ENCODE results near the gene CERKL.

The CERKL gene

GRCh38 chr2:181655519-181655918, 1.4 kb downstream of the CERKL start:
- TF ChIP-seq YY1 (IDR thresholded peaks at IDR 0.05; ENCODE audit: low read depth) (no peak), FOXM1 (IDR thresholded peaks at IDR 0.05; ENCODE audit: borderline replicate concordance, low read depth) (no peak), CREB1 (IDR thresholded peaks at IDR 0.05; ENCODE audit: low read depth) (no peak), USF1 (IDR thresholded peaks at IDR 0.05) (no peak), NFIC (IDR thresholded peaks at IDR 0.05) (no peak), EGR1 (IDR thresholded peaks at IDR 0.05) (no peak), REST (IDR thresholded peaks at IDR 0.05; ENCODE audit: low read depth) (no peak), ZBTB7A (IDR thresholded peaks at IDR 0.05; ENCODE audit: low read depth) (no peak), EP300 (IDR thresholded peaks at IDR 0.05; ENCODE audit: borderline replicate concordance) (no peak), MAX (IDR thresholded peaks at IDR 0.05) (no peak), CEBPB (IDR thresholded peaks at IDR 0.05) (no peak), RAD21 (IDR thresholded peaks at IDR 0.05; ENCODE audit: low read depth) (no peak), TEAD4 (IDR thresholded peaks at IDR 0.05) (no peak), TAF1 (IDR thresholded peaks at IDR 0.05; ENCODE audit: low read depth) (no peak), TCF12 (IDR thresholded peaks at IDR 0.05; ENCODE audit: low read depth) (no peak)

- TF ChIP-seq RAD21 (IDR thresholded peaks at IDR 0.05; ENCODE audit: low read depth) (no peak), ZBTB7A (IDR thresholded peaks at IDR 0.05; ENCODE audit: low read depth) (no peak)
Observed at GRCh38 chr2:181649436-181649979, 7.4 kb downstream of the CERKL start.

GRCh38 chr2:181648478-181649155, 8.3 kb downstream of the CERKL start:
- no peak for TF ChIP-seq USF1 (IDR thresholded peaks at IDR 0.05)
- TF ChIP-seq CEBPB (IDR thresholded peaks at IDR 0.05): no peak
- TF ChIP-seq YY1 (IDR thresholded peaks at IDR 0.05; ENCODE audit: low read depth): no peak
- TF ChIP-seq MAX (IDR thresholded peaks at IDR 0.05): no peak
- no peak for TF ChIP-seq TEAD4 (IDR thresholded peaks at IDR 0.05)

- TF ChIP-seq TAF1 (IDR thresholded peaks at IDR 0.05; ENCODE audit: low read depth) (no peak), CEBPB (IDR thresholded peaks at IDR 0.05) (no peak), TEAD4 (IDR thresholded peaks at IDR 0.05) (no peak), NFIC (IDR thresholded peaks at IDR 0.05) (no peak), USF1 (IDR thresholded peaks at IDR 0.05) (no peak), FOXM1 (IDR thresholded peaks at IDR 0.05; ENCODE audit: borderline replicate concordance, low read depth) (no peak), REST (IDR thresholded peaks at IDR 0.05; ENCODE audit: low read depth) (no peak), ZBTB7A (IDR thresholded peaks at IDR 0.05; ENCODE audit: low read depth) (no peak), EGR1 (IDR thresholded peaks at IDR 0.05) (no peak), YY1 (IDR thresholded peaks at IDR 0.05; ENCODE audit: low read depth) (no peak), RAD21 (IDR thresholded peaks at IDR 0.05; ENCODE audit: low read depth) (no peak), TCF12 (IDR thresholded peaks at IDR 0.05; ENCODE audit: low read depth) (no peak), CREB1 (IDR thresholded peaks at IDR 0.05; ENCODE audit: low read depth) (no peak), EP300 (IDR thresholded peaks at IDR 0.05; ENCODE audit: borderline replicate concordance) (no peak), MAX (IDR thresholded peaks at IDR 0.05) (no peak)
Observed at GRCh38 chr2:181646415-181646987, 10.4 kb downstream of the CERKL start.

- TF ChIP-seq CREB1 (IDR thresholded peaks at IDR 0.05; ENCODE audit: low read depth) (no peak), MAX (IDR thresholded peaks at IDR 0.05) (no peak), ZBTB7A (IDR thresholded peaks at IDR 0.05; ENCODE audit: low read depth) (no peak), YY1 (IDR thresholded peaks at IDR 0.05; ENCODE audit: low read depth) (no peak), TEAD4 (IDR thresholded peaks at IDR 0.05) (no peak), TAF1 (IDR thresholded peaks at IDR 0.05; ENCODE audit: low read depth) (no peak), RAD21 (IDR thresholded peaks at IDR 0.05; ENCODE audit: low read depth) (no peak), NFIC (IDR thresholded peaks at IDR 0.05) (no peak)
Observed at GRCh38 chr2:181643151-181643550, 13.8 kb downstream of the CERKL start.
